Nephron progenitor cell (in vitro differentiated cells): Measurements from ENCODE around the gene TUBA3E.
"Not testable (repeated sequence)": the region's sequence is repeated elsewhere in the genome, so short reads cannot be mapped to it uniquely, and the experiment has no call there.

Experiments
- DNase-seq: peaks from one replicate; pipeline ENCODE4 v3.0.0; 2021
- H3K27ac Mint-ChIP-seq: 2 replicates; pipeline ENCODE4 v1.8.0; 2021; ENCODE audit warnings: mild to moderate bottlenecking, moderate library complexity, mixed read lengths
- H3K27me3 Mint-ChIP-seq: 2 replicates; pipeline ENCODE4 v1.8.0; 2021; ENCODE audit warnings: mild to moderate bottlenecking, low read depth, mixed read lengths; ENCODE audit not compliant: poor library complexity
- H3K36me3 Mint-ChIP-seq: 2 replicates; pipeline ENCODE4 v1.8.0; 2021; ENCODE audit warnings: low read depth, mixed read lengths
- H3K4me1 Mint-ChIP-seq: 2 replicates; pipeline ENCODE4 v1.8.0; 2021; ENCODE audit warnings: mixed read lengths
- H3K4me3 Mint-ChIP-seq: 2 replicates; pipeline ENCODE4 v1.8.0; 2021; ENCODE audit warnings: mild to moderate bottlenecking, moderate library complexity, mixed read lengths
- H3K9me3 Mint-ChIP-seq: 2 replicates; pipeline ENCODE4 v1.8.0; 2021; ENCODE audit warnings: mild to moderate bottlenecking, moderate library complexity, mixed read lengths
- TF ChIP-seq, protein P1 (sequence below): fragments of 200-600 bp; sonication (generic); IDR thresholded peaks from 2 replicates; pipeline ENCODE4 v1.5.0; 2021; ENCODE audit warnings: antibody characterized with exemption

TUBA3E gene

GRCh38 chr2:130231656-130232055, 33.4 kb upstream of the TUBA3E start:
- no peaks in the 10 kb centered on the region for H3K4me1 Mint-ChIP-seq
- TF ChIP-seq, protein P1, sequence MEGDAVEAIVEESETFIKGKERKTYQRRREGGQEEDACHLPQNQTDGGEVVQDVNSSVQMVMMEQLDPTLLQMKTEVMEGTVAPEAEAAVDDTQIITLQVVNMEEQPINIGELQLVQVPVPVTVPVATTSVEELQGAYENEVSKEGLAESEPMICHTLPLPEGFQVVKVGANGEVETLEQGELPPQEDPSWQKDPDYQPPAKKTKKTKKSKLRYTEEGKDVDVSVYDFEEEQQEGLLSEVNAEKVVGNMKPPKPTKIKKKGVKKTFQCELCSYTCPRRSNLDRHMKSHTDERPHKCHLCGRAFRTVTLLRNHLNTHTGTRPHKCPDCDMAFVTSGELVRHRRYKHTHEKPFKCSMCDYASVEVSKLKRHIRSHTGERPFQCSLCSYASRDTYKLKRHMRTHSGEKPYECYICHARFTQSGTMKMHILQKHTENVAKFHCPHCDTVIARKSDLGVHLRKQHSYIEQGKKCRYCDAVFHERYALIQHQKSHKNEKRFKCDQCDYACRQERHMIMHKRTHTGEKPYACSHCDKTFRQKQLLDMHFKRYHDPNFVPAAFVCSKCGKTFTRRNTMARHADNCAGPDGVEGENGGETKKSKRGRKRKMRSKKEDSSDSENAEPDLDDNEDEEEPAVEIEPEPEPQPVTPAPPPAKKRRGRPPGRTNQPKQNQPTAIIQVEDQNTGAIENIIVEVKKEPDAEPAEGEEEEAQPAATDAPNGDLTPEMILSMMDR, result no peak
- H3K36me3 Mint-ChIP-seq, result no peaks in the 10 kb centered on the region
- peaks cover 3% of the 10 kb centered on the region for H3K9me3 Mint-ChIP-seq
- peaks cover 8% of the 10 kb centered on the region for H3K27me3 Mint-ChIP-seq
- no peak for DNase-seq
- H3K27ac Mint-ChIP-seq, result no peak overlapping the region
- H3K4me3 Mint-ChIP-seq, result no peak overlapping the region

DNA sequence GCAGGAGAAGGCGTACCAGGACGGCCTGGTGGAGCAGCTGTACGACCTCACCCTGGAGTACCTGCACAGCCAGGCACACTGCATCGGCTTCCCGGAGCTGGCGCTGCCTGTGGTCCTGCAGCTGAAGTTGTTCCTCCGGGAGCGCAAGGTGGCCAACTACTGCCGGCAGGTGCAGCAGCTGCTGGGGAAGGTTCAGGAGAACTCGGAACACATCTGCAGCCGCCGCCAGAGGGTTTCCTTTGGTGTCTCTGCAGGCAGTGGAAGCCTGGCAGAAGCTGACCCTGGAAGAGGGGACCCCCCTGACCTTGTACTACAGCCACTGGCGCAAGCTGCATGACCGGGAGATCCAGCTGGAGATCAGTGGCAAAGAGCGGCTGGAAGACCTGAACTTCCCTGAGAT, 32.7 kb upstream of the TUBA3E start:
- peak overlapping the region; percentile 45 for H3K27ac Mint-ChIP-seq
- H3K4me1 Mint-ChIP-seq, H3K4me3 Mint-ChIP-seq, H3K9me3 Mint-ChIP-seq, DNase-seq, H3K27me3 Mint-ChIP-seq, H3K36me3 Mint-ChIP-seq: not testable (repeated sequence)

GRCh38 chr2:130230376-130230775, 32.1 kb upstream of the TUBA3E start:
- not testable (repeated sequence) for DNase-seq, H3K9me3 Mint-ChIP-seq, H3K4me3 Mint-ChIP-seq, H3K27ac Mint-ChIP-seq, H3K4me1 Mint-ChIP-seq, H3K36me3 Mint-ChIP-seq
- H3K27me3 Mint-ChIP-seq, result peaks cover 12% of the 10 kb centered on the region

GRCh38 chr2:130229161-130229510, 30.9 kb upstream of the TUBA3E start:
- not testable (repeated sequence) for H3K36me3 Mint-ChIP-seq, H3K4me1 Mint-ChIP-seq, DNase-seq, H3K4me3 Mint-ChIP-seq, H3K27ac Mint-ChIP-seq, H3K9me3 Mint-ChIP-seq
- peaks cover 13% of the 10 kb centered on the region for H3K27me3 Mint-ChIP-seq

GRCh38 chr2:130228467-130229160, 30.4 kb upstream of the TUBA3E start:
- H3K27ac Mint-ChIP-seq, H3K36me3 Mint-ChIP-seq: not testable (repeated sequence)

DNA sequence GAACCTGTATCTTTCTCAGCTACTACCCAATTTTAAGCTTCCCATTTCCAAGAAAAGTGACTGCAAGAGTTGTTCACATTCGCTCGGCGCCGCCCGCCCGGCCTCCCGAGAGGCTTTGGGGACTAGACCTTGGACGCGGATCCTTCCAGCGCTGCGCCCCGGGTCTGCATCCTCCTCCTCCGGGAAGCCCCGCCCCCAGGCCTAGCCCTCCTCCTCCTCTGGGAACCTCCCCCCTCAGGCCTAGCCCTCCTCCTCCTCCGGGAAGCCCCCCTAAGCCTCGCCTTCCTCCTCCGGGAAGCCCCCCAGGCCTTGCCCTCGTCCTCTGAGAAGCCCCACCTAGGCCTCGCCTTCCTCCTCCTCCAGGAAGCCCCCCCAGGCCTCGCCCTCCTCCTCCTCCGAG, 29.8 kb upstream of the TUBA3E start:
- H3K9me3 Mint-ChIP-seq, H3K4me1 Mint-ChIP-seq, H3K36me3 Mint-ChIP-seq, H3K4me3 Mint-ChIP-seq, H3K27ac Mint-ChIP-seq, DNase-seq: not testable (repeated sequence)
- peaks cover 17% of the 10 kb centered on the region for H3K27me3 Mint-ChIP-seq

More at GRCh38 chr2:130228467-130229160, 30.4 kb upstream of the TUBA3E start:
- not testable (repeated sequence) for H3K4me1 Mint-ChIP-seq, DNase-seq, H3K4me3 Mint-ChIP-seq, H3K9me3 Mint-ChIP-seq
- H3K27me3 Mint-ChIP-seq, result peaks cover 17% of the 10 kb centered on the region

- peaks cover 37% of the 10 kb centered on the region for H3K27me3 Mint-ChIP-seq
- not testable (repeated sequence) for H3K4me3 Mint-ChIP-seq, H3K36me3 Mint-ChIP-seq, DNase-seq, H3K4me1 Mint-ChIP-seq, H3K27ac Mint-ChIP-seq, H3K9me3 Mint-ChIP-seq
Observed at GRCh38 chr2:130222523-130222922, 24.3 kb upstream of the TUBA3E start.

GRCh38 chr2:130220505-130220904, 22.3 kb upstream of the TUBA3E start:
- not testable (repeated sequence) for H3K4me3 Mint-ChIP-seq, H3K36me3 Mint-ChIP-seq, H3K9me3 Mint-ChIP-seq, H3K27ac Mint-ChIP-seq, H3K4me1 Mint-ChIP-seq, DNase-seq
- peaks cover 45% of the 10 kb centered on the region for H3K27me3 Mint-ChIP-seq

- not testable (repeated sequence) for H3K4me1 Mint-ChIP-seq, H3K27ac Mint-ChIP-seq
Observed at GRCh38 chr2:130219147-130219546, 20.9 kb upstream of the TUBA3E start.

GRCh38 chr2:130207051-130207450, 8.8 kb upstream of the TUBA3E start:
- H3K9me3 Mint-ChIP-seq, H3K27ac Mint-ChIP-seq, DNase-seq, H3K36me3 Mint-ChIP-seq, H3K4me1 Mint-ChIP-seq, H3K4me3 Mint-ChIP-seq: not testable (repeated sequence)
- H3K27me3 Mint-ChIP-seq, result peaks cover 39% of the 10 kb centered on the region

More at GRCh38 chr2:130219147-130219546, 20.9 kb upstream of the TUBA3E start:
- not testable (repeated sequence) for H3K4me3 Mint-ChIP-seq, DNase-seq, H3K36me3 Mint-ChIP-seq, H3K9me3 Mint-ChIP-seq
- peaks cover 57% of the 10 kb centered on the region for H3K27me3 Mint-ChIP-seq

DNA sequence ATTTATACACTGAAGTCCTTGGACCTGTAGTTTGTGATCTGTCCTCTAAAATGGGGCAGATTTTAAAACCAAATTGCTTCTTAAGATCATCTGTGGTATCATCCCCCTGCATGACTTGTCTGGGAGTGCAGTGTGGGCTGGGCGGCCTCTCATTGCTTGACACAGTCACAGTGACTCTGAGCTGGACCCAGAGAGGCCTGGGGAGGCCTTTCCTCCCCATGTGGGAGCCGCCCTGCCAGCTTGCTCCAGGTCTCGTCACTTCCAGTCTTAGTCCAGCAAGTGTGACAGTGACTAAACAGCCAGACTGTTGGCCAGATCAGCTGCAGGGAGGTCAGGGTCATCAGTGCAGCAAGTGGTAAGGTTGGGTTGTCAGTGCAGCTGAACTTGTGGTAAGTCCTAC, 4.9 kb upstream of the TUBA3E start:
- DNase-seq, H3K4me1 Mint-ChIP-seq, H3K9me3 Mint-ChIP-seq, H3K4me3 Mint-ChIP-seq, H3K36me3 Mint-ChIP-seq, H3K27ac Mint-ChIP-seq, H3K27me3 Mint-ChIP-seq: not testable (repeated sequence)

DNA sequence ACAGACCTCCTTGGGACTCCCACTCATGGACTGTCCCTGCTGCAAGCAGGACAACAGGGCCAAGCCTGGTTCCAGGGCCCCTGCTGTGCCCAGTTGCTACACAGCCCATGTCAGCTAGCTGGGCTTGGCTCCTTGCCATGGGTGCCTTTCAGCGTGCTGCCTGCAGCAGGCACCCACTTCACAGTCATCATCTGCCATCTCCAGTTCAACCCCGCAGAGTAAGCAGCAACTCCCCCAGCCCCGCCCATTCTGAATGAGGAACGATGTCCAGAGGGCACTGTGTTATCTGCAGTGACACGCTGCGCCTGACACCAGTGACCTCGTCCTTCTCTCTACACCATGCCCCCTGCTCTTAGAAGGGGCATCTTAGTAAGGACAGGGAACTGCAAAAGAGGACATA, 4.3 kb upstream of the TUBA3E start:
- not testable (repeated sequence) for H3K9me3 Mint-ChIP-seq, H3K27me3 Mint-ChIP-seq, DNase-seq, H3K27ac Mint-ChIP-seq, H3K4me3 Mint-ChIP-seq, H3K4me1 Mint-ChIP-seq, H3K36me3 Mint-ChIP-seq

GRCh38 chr2:130196052-130196451, 2.2 kb downstream of the TUBA3E start:
- not testable (repeated sequence) for H3K4me3 Mint-ChIP-seq, H3K36me3 Mint-ChIP-seq, H3K4me1 Mint-ChIP-seq, H3K27ac Mint-ChIP-seq, H3K9me3 Mint-ChIP-seq, DNase-seq
- H3K27me3 Mint-ChIP-seq, result peaks cover 10% of the 10 kb centered on the region

DNA sequence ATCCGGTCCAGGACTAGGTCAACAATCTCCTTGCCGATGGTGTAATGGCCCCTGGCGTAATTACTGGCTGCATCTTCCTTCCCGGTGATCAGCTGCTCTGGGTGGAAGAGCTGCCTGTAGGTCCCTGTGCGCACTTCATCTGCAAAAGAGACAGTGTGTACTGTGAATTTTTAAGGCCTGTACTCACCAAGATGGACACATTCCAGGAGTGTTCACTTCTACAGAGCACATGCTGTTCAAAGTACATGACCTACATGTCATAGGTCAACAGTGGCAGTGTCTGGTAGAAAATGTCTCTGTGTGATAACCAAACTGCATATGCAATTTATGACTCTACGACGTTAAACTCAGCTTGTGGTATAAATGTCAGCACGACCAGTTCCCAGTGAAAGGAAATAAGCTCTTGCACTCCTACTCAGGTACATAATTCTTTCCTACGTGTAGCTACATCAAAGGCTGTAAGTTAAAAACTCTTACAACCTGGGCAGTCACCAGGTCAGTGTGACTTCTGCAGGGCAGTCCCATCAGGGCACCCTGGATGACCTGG, 3.1 kb downstream of the TUBA3E start:
- not testable (repeated sequence) for DNase-seq, H3K36me3 Mint-ChIP-seq, H3K4me1 Mint-ChIP-seq, H3K9me3 Mint-ChIP-seq, H3K4me3 Mint-ChIP-seq
- Mint-ChIP-seq H3K27ac (peak overlapping the region; percentile 30), H3K27me3 (peaks cover 10% of the 10 kb centered on the region)
